ENCODE measurements around the gene PUS1.

PUS1 gene

GRCh38 chr12:131916306-131917138, 12.6 kb upstream of the PUS1 start:
- DNase-seq (ENCODE audit: low read depth), result no peak

DNA sequence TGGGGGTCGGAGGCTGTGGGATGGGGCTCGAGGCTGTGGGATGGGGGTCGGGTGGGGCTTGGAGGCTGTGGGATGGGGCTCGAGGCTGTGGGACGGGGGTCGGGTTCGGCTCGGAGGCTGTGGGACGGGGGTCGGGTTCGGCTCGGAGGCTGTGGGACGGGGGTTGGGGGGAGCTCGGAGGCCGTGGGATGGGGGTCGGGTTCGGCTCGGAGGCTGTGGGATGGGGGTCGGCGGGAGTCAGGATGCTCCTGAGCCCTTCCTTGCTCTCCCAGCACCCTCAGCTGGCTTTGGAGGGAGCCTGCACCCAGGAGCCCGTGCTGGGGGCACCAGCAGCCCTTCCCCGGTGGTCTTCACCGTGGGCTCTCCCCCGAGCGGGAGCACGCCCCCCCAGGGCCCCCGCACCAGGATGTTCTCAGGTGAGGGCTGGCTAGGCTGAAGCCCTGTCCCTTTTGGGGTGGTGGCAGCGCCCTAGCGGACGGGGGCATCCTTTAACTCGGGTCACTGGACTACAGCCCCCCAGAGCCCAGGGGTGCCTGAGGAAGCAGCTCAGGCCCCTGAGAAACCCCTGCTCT, 11.9 kb upstream of the PUS1 start:
- no peak for DNase-seq (ENCODE audit: low read depth)

- no peak for DNase-seq (ENCODE audit: low read depth)
Measured at GRCh38 chr12:131917711-131918306, 11.3 kb upstream of the PUS1 start.

GRCh38 chr12:131918311-131919050, 10.6 kb upstream of the PUS1 start:
- no peak for DNase-seq (ENCODE audit: low read depth)

- DNase-seq (ENCODE audit: low read depth), result no peak
Measured at GRCh38 chr12:131919051-131919347, 10.1 kb upstream of the PUS1 start.

- no peak for DNase-seq (ENCODE audit: low read depth)
Measured at GRCh38 chr12:131919366-131920156, 9.5 kb upstream of the PUS1 start.

DNA sequence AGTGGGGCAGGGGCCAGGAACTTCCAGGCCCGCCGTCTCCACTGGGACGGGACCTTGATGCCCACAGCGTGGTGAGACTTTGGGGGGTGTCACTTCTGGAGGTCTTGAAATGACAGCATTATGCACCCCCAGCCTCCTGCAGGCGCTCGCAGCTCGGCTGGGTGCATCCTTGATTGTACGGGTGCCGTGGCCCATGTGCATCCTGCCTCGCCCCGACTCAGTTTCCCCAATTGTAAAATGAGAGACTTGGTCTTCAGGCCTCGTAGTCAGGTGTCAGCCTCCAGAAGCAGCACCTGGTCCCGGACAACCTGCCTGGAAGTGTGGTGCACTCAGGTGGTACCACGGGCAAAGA, 8.9 kb upstream of the PUS1 start:
- DNase-seq (ENCODE audit: low read depth), result no peak

DNA sequence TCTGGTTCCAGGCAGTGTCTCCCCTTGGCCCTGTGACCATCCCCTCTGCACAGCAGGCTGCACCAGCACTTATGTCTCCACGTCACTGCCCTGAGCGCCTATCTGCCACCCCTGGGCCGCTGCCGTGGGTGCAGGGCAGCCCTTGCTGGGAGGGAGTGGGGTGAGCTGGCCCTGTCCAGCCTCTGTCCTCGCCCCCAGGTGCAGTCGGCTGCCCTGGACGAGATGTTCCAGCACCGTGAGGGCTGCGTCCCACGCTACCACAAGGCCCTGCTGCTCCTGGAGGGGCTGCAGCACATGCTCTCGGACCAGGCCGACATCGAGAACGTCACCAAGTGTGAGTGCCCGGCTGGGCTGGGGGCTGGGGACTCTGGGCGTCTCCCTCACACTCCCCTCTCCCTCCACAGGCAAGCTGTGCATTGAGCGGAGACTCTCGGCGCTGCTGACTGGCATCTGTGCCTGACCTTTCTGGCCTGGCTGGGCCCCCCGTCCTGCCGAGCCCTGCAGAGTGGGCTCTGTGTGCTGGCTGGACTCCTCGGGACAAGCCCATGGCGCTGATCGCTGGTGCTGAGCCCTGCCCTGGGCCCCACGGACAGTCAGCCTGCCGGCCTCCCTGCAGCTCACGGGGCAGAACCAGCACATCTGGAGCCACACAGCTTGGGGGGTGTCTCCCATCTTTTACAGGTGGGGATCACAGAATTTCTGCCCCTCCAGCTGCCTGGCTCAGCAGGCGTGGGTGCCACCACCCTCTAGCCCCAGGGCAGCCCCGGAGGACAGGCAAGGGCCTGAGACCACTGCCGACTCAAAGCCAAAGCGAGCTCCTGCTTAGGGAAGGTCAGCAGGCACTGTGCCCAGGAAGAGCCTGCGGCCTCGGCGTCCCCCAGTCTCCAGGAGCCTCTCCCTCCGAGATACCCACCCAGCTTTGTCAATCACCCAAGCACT, 7.9 kb upstream of the PUS1 start:
- no peak for DNase-seq (ENCODE audit: low read depth)

DNA sequence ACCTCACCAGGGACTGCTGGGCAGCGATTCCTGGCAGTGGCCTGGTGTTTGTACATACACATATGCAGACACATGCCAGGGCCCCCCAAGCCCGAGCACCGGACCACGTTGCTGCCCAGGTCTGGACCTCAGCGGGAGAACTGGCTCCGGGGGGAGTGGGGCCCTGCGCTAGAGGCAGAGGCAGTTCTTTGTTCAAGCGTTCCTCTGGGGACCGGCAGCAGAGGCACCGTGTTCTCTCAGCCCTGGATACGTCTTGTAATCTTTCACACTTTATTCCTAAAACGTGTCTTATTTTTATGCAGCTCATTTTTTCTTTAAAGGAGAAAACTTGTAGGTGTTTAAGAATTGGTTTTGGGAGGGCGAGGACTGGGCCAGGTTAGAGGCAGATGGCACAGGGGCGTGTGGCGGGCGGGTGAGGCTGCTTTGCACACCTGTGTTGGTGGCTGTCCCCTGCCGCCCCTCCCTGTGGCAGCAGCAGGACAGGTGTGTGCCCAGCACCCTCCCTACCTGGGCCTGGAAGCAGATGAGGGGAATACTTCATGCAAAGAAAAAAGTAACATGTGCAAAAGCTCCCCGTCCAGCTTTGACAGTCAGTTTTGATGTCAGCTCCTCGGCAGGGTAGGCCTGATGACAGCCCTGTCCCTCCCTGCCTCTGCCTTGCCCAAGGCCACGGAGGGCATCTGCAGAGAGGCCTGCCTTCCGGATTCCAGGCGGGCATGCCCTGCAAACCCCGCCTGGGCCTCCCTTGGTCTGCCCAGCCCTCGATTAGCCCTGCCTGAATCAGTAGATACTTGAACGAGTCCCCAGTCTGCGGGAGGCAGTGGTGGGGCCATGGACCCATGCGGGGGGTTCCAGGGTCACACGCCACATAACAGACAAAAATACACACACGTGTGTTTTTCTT, 7.0 kb upstream of the PUS1 start:
- DNase-seq (ENCODE audit: low read depth), result no peak

DNA sequence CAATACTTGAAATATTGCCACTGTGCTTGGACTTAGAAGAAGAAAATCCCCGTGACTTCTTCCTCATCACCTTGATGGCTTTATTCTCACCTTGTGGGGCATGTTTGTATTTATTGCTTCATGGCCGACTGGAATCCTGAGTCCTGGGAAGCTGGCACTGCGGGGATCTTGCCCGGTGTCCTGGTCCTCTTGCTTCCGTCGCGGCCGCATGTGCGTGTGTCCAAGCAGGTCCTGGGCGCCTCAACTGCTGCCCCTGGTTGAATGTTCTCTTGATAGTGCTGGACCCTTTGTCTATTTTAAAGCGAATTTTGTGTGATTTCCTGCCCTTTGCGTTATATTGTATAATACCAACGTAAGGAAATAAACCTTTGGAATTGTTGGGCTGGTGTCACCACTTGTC, 6.3 kb upstream of the PUS1 start:
- DNase-seq (ENCODE audit: low read depth), result no peak

DNA sequence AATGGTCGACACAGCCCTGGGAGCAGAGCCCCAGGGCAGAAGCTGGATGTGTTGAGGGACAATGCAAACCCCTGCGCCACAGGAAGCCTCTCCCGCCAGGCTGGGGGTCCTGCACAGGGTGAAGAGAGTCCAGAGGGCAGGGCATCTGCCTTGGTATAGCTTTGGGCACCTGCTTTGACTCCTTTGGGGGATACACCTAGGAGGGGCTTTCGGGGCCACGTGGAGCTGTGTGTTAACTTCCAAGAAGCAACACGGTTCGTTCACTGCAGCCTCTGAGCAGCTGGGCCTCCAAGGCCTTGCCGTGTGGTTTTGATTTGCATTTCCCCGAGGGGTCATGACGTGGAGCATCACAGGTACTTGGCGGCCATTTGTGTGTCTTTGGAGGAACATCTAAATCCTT, 5.8 kb upstream of the PUS1 start:
- DNase-seq (ENCODE audit: low read depth), result no peak

- no peak for DNase-seq (ENCODE audit: low read depth)
Measured at GRCh38 chr12:131927110-131928079, 1.7 kb upstream of the PUS1 start.

DNA sequence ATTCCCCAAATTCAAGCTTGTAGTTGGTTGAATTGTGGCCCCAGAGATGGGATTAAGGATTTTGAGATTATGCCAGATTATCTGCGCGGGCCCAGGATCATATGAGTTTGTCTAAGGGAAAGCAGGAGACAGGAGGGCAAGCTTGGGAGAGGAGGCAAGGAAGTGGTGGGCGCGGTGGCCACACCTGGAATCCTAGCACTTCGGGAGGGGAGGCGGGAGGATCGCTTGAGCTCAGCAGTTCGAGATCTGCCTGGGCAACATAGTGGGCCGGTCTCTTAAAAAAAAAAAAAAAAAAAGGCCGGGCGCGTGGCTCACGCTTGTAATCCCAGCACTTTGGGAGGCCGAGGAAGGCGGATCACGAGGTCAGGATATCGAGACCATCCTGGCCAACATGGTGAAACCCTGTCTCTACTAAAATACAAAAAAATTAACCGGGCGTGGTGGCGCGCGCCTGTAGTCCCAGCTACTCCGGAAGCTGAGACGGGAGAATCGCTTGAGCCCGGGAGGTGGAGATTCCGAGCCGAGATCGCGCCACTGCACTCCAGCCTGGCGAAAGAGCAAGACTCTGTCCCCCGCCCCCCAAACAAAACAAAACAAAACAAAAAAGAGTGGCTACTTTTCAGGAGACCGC, 881 bp upstream of the PUS1 start:
- no peak for DNase-seq (ENCODE audit: low read depth)

DNA sequence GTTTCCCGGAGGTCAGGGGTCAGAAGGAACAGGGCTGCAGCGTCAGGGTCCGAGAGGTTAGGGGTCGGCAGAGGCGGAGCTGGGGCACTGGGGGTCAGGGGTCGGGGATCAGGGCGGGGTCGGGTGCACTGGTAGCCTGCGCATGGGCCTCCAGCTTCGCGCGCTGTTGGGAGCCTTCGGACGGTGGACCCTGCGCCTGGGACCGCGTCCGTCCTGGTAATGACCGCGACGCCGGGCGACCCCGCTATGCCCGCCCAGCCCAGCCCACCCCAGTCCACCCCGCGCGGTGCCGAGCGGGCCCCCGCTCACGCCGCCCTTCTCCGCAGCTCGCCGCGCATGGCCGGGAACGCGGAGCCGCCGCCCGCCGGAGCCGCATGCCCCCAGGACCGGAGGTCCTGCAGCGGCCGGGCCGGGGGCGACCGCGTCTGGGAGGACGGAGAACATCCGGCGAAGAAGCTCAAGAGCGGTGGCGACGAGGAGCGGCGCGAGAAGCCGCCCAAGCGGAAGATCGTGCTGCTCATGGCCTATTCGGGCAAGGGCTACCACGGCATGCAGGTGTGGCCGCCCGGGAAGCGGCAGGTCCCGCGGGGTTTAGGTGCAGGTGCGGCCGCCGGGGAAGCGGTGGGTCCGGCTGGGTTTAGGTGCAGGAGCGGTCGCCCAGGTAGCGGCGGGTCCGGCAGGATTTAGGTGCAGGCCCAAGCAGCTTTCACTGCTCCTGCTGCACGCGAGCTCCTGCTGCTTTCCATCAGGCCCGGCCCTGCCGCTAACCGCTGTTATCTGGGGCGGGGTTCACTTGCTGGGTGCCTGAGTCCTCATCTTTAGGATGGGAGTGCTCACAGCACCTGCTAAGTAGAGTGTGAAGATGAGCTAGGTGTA, 743 bp downstream of the PUS1 start:
- peak; percentile 23 for DNase-seq (ENCODE audit: low read depth)

GRCh38 chr12:131930510-131930909, 1.4 kb downstream of the PUS1 start:
- no peak for DNase-seq (ENCODE audit: low read depth)

- no peak for DNase-seq (ENCODE audit: low read depth)
Measured at GRCh38 chr12:131933387-131933786, 4.3 kb downstream of the PUS1 start.

- DNase-seq (ENCODE audit: low read depth), result no peak
Measured at GRCh38 chr12:131934535-131934934, 5.5 kb downstream of the PUS1 start.

Data from activated T-cell treated with anti-CD3 and anti-CD28 coated beads for 1 hour (primary cell).